Vagina (tissue), 2 donors: Measurements from ENCODE around the gene TLE3. TPM values are rescaled to one million over a fixed set of nuclear protein-coding genes. Genes with fewer than 3 reads are reported as not detected.
A peak's percentile ranks its signal among the peaks of the same experiment; 100 is the strongest.

Source experiments
- DNase-seq, 2 donors: peaks; one replicate each; pipeline ENCODE4 v3.0.0-alpha.2; 2017; ENCODE audit errors: extremely low spot score in 2 of 2
- H3K27ac ChIP-seq: fragments of 200-600 bp; sonication (generic); one replicate; pipeline ENCODE4 v1.5.1; 2019
- H3K27me3 ChIP-seq: fragments of 200-600 bp; sonication (generic); one replicate; pipeline ENCODE4 v1.5.1; 2019
- H3K36me3 ChIP-seq, 2 donors: fragments of 200-600 bp; sonication (generic); one replicate each; pipeline ENCODE4 v1.5.1; 2017 to 2019
- H3K4me1 ChIP-seq: fragments of 200-600 bp; sonication (generic); one replicate; pipeline ENCODE4 v1.5.1; 2019
- H3K4me3 ChIP-seq, 2 donors: fragments of 200-600 bp; sonication (generic); 1 replicate in 1 of 2; 2 replicates in 1 of 2; pipeline ENCODE4 v1.5.1; 2016 to 2019
- H3K9me3 ChIP-seq: fragments of 200-600 bp; sonication (generic); one replicate; pipeline ENCODE4 v1.5.1; 2019
- POLR2A ChIP-seq, 2 donors: fragments of 450-650 bp; IDR thresholded peaks; one replicate each; pipeline ENCODE4 v1.6.1; 2017; ENCODE audit warnings: antibody characterized with exemption in 2 of 2, mild to moderate bottlenecking in 2 of 2, moderate library complexity in 2 of 2
- POLR2AphosphoS5 ChIP-seq, 2 donors: sonication (generic); formaldehyde crosslinking; IDR thresholded peaks; one replicate each; pipeline ENCODE4 v1.9.0; 2017; ENCODE audit warnings: antibody characterized with exemption in 2 of 2, mild to moderate bottlenecking in 2 of 2, low read depth in 1 of 2; ENCODE audit not compliant: insufficient read depth in 1 of 2
- intact Hi-C: fragments of 100-400 bp; cut with DNase I; formaldehyde crosslinking; loops from one replicate; pipeline ENCODE4 v1.15.1; 2023
- total RNA-seq: library from RNA; depleted of rRNA; stranded (reverse); fragments of >200 nt; gene quantifications from one replicate; pipeline ENCODE4 v1.2.3, GENCODE V29; 2016
- TF ChIP-seq, protein P1 (sequence below), 3 experiments: fragments of 450-650 bp in 2 of 3; fragments of 200-600 bp in 1 of 3; sonication (generic) in 1 of 3; IDR thresholded peaks; one replicate each; pipeline ENCODE4 v1.5.1; 2017 to 2019; ENCODE audit warnings: antibody characterized with exemption in 3 of 3, mild to moderate bottlenecking in 2 of 3, moderate library complexity in 2 of 3

TLE3 gene
- total RNA-seq, 1 donor from 2014 or later, result 64.6 TPM

- peaks cover 84% of the 10 kb centered on the region for H3K4me1 ChIP-seq
- TF ChIP-seq, protein P1, sequence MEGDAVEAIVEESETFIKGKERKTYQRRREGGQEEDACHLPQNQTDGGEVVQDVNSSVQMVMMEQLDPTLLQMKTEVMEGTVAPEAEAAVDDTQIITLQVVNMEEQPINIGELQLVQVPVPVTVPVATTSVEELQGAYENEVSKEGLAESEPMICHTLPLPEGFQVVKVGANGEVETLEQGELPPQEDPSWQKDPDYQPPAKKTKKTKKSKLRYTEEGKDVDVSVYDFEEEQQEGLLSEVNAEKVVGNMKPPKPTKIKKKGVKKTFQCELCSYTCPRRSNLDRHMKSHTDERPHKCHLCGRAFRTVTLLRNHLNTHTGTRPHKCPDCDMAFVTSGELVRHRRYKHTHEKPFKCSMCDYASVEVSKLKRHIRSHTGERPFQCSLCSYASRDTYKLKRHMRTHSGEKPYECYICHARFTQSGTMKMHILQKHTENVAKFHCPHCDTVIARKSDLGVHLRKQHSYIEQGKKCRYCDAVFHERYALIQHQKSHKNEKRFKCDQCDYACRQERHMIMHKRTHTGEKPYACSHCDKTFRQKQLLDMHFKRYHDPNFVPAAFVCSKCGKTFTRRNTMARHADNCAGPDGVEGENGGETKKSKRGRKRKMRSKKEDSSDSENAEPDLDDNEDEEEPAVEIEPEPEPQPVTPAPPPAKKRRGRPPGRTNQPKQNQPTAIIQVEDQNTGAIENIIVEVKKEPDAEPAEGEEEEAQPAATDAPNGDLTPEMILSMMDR (IDR thresholded peaks at IDR 0.05), result no peak
- TF ChIP-seq POLR2AphosphoS5 (IDR thresholded peaks at IDR 0.05; ENCODE audit: insufficient read depth in 1 of 2, low read depth in 1 of 2) (no peak), POLR2A (IDR thresholded peaks at IDR 0.05) (no peak)
- intact Hi-C loops, result loop anchor here (10.0 kb wide), 2 partner anchors 234 to 384 kb away; no protein-coding TSS in a partner anchor
- no peaks in the 10 kb centered on the region for H3K9me3 ChIP-seq
- no peak overlapping the region for H3K27ac ChIP-seq
- no peak overlapping the region for H3K4me3 ChIP-seq
- peaks cover 0 to 30% of the 10 kb centered on the region in 2 donors for H3K36me3 ChIP-seq
- no peak for DNase-seq
- H3K27me3 ChIP-seq, result no peaks in the 10 kb centered on the region
These were observed 7.1 kb downstream of the TLE3 start for GRCh38 chr15:70090436-70091296.

- Histone ChIP-seq H3K4me3 (no peak overlapping the region), H3K36me3 (peaks cover 0 to 35% of the 10 kb centered on the region in 2 donors), H3K4me1 (peaks cover 74% of the 10 kb centered on the region), H3K9me3 (no peaks in the 10 kb centered on the region), H3K27ac (peak overlapping the region; percentile 17), H3K27me3 (no peaks in the 10 kb centered on the region)
- DNase-seq, result no peak
- intact Hi-C loops, result no loop called here
- TF ChIP-seq POLR2AphosphoS5 (IDR thresholded peaks at IDR 0.05; ENCODE audit: insufficient read depth in 1 of 2, low read depth in 1 of 2), result no peak
- TF ChIP-seq, protein P1 (IDR thresholded peaks at IDR 0.05), result no peak
- no peak for TF ChIP-seq POLR2A (IDR thresholded peaks at IDR 0.05)
These were observed 8.1 kb downstream of the TLE3 start for GRCh38 chr15:70089692-70089971.

DNA sequence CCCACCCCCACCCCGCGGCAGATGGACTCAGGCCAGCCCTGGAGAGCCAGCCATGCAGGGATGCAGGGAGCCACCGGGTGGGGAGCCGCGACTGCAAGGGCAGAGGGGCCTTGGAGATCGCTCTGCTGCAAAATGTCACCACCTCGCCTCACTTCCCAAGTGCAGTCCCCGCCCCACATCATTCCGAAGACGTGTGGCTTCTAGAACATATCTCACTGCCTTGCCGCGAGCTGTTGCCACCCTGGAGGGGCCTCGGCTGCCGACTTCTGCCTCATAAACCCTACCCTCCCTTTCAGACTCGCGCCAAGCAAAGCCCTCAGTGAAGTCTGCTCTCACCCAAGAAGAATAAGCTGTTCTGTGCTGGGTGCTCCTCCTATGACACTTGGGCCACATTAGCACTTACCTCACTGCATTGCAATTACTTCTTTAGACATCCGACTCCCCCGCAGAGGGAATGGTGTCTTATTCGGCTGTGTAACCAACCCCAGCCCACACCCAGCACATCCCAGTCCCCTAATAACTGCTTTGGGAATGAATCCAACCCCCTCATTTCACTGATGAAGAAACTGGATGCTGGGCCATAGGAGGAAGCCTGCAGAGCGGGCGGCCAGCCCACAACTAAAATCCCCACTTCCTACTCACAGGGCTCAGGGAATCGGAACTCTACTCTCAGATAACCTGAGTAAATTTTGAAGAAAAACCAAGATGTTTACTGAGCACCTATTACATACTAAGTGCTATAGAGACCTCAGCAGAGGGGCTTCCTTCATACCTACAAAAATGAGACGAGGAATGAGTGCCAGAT lies 8.6 kb downstream of the TLE3 start:
- Histone ChIP-seq H3K4me1 (peaks cover 68% of the 10 kb centered on the region), H3K27ac (peak overlapping the region; percentile 17), H3K4me3 (peak overlapping the region in 1 of 2 donors; percentile 1), H3K36me3 (peaks cover 0 to 35% of the 10 kb centered on the region in 2 donors), H3K9me3 (no peaks in the 10 kb centered on the region), H3K27me3 (no peaks in the 10 kb centered on the region)
- TF ChIP-seq POLR2AphosphoS5 (IDR thresholded peaks at IDR 0.05; ENCODE audit: insufficient read depth in 1 of 2, low read depth in 1 of 2) (no peak), POLR2A (IDR thresholded peaks at IDR 0.05) (no peak)
- TF ChIP-seq, protein P1 (IDR thresholded peaks at IDR 0.05), result no peak
- no peak for DNase-seq
- intact Hi-C loops, result no loop called here

DNA sequence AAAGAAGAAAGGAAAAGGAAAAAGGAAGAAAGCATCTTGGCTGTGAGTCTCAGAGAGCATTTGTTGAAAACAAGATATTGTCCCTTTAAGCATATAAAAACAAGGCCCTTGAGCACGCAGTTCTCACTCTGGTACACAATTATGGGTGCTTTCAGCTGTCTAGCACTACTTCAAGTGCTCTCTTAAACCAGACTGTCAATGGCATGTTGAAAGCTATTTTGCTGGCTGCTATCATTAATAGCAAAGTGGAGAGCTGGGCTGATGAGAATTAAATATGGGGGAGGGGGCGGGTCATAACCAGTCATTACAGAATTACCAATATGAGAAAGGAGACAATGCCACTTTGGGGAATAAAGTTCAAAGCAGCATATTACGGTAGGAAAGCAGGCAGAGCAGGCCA lies 9.3 kb downstream of the TLE3 start:
- Histone ChIP-seq H3K9me3 (no peaks in the 10 kb centered on the region), H3K4me3 (no peak overlapping the region)
- TF ChIP-seq, protein P1 (IDR thresholded peaks at IDR 0.05), result no peak
- no peak for TF ChIP-seq POLR2AphosphoS5 (IDR thresholded peaks at IDR 0.05; ENCODE audit: insufficient read depth in 1 of 2, low read depth in 1 of 2)
- TF ChIP-seq POLR2A (IDR thresholded peaks at IDR 0.05), result no peak

More for the DNA sequence above, 9.3 kb downstream of the TLE3 start:
- intact Hi-C loops, result no loop called here
- Histone ChIP-seq H3K27ac (peak overlapping the region; percentile 14), H3K27me3 (no peaks in the 10 kb centered on the region), H3K4me1 (peaks cover 62% of the 10 kb centered on the region), H3K36me3 (peaks cover 0 to 38% of the 10 kb centered on the region in 2 donors)
- DNase-seq, result no peak
